ENCODE results near the gene GNB3. TPM values are rescaled to one million over a fixed set of nuclear protein-coding genes. Genes with fewer than 3 reads are reported as not detected.
A peak's percentile ranks its signal among the peaks of the same experiment; 100 is the strongest.

Gene GNB3
- total RNA-seq, 2 experiments from 2014 or later, result 5.0 to 23.7 TPM

- Histone ChIP-seq H3K9me2 (ENCODE audit: insufficient read depth, low read length) (no peaks in the 10 kb centered on the region), H2AFZ (ENCODE audit: low read length) (no peak overlapping the region), H3K79me2 (ENCODE audit: insufficient read depth, low read depth, low read length) (no peaks in the 10 kb centered on the region), H3K9me3 (ENCODE audit: low read length) (no peaks in the 10 kb centered on the region), H3K36me3 (ENCODE audit: insufficient read depth, low read length) (no peaks in the 10 kb centered on the region), H3K4me3 (ENCODE audit: low read depth, low read length, poor library complexity, severe bottlenecking) (no peak overlapping the region), H4K20me1 (ENCODE audit: insufficient read depth, low read length) (no peaks in the 10 kb centered on the region), H3K4me2 (ENCODE audit: low read length) (no peak overlapping the region), H3K27ac (ENCODE audit: low read depth, low read length, poor library complexity, severe bottlenecking) (no peak overlapping the region), H3K4me1 (ENCODE audit: insufficient read depth, low read length, poor library complexity, severe bottlenecking) (peaks cover 26% of the 10 kb centered on the region)
- intact Hi-C loops (cut with micrococcal nuclease; ENCODE audit: unreplicated experiment), result loop anchor here (5.0 kb wide), 2 partner anchors 45 to 270 kb away; partner anchors contain the start of gene IFFO1
- TF ChIP-seq EZH2phosphoT487 (IDR thresholded peaks at IDR 0.05; ENCODE audit: borderline replicate concordance, low read depth, low read length) (no peak), CTCF (conservative IDR thresholded peaks at IDR 0.05; ENCODE audit: low read length) (no peak)
- ChIA-PET POLR2A (interaction anchor here (1.3 kb wide), 1 partner anchor 13 kb away, joined by 3 read pairs; no protein-coding TSS in a partner anchor), CTCF (ENCODE audit: unreplicated experiment) (interaction anchor here (1.1 kb wide), 1 partner anchor 16 kb away, joined by 4 read pairs; no protein-coding TSS in a partner anchor)
- no TSS peak for BruUV-seq (replicated peaks)
- DNase-seq (ENCODE audit: low spot score), result no peak
Observed at GRCh38 chr12:6826734-6827436, 13.8 kb upstream of the GNB3 start.

GRCh38 chr12:6827437-6827911 lies 13.3 kb upstream of the GNB3 start:
- H4K20me1 ChIP-seq (ENCODE audit: insufficient read depth, low read length), result no peaks in the 10 kb centered on the region
- no TSS peak for BruUV-seq (replicated peaks)
- H3K79me2 ChIP-seq (ENCODE audit: insufficient read depth, low read depth, low read length), result no peaks in the 10 kb centered on the region
- intact Hi-C loops (cut with micrococcal nuclease; ENCODE audit: unreplicated experiment), result loop anchor here (5.0 kb wide), 2 partner anchors 45 to 270 kb away; partner anchors contain the start of gene IFFO1
- no peak for TF ChIP-seq EZH2phosphoT487 (IDR thresholded peaks at IDR 0.05; ENCODE audit: borderline replicate concordance, low read depth, low read length)
- no peak for TF ChIP-seq CTCF (conservative IDR thresholded peaks at IDR 0.05; ENCODE audit: low read length)
- H2AFZ ChIP-seq (ENCODE audit: low read length), result no peak overlapping the region
- H3K27ac ChIP-seq (ENCODE audit: low read depth, low read length, poor library complexity, severe bottlenecking), result no peak overlapping the region
- ChIA-PET CTCF (ENCODE audit: unreplicated experiment) (no interaction called here), POLR2A (no interaction called here)
- H3K9me2 ChIP-seq (ENCODE audit: insufficient read depth, low read length), result no peaks in the 10 kb centered on the region
- peak overlapping the region; percentile 30; the same call in 1 of the 2 replicates for H3K4me2 ChIP-seq (ENCODE audit: low read length)
- no peaks in the 10 kb centered on the region for H3K9me3 ChIP-seq (ENCODE audit: low read length)
- no peak overlapping the region for H3K4me3 ChIP-seq (ENCODE audit: low read depth, low read length, poor library complexity, severe bottlenecking)
- peak; percentile 47 for DNase-seq (ENCODE audit: low spot score)
- H3K36me3 ChIP-seq (ENCODE audit: insufficient read depth, low read length), result no peaks in the 10 kb centered on the region
- peaks cover 26% of the 10 kb centered on the region for H3K4me1 ChIP-seq (ENCODE audit: insufficient read depth, low read length, poor library complexity, severe bottlenecking)
